GM12891 (cell line): Measurements from ENCODE around the gene PRKCE.

Experiments used
- POLR2A ChIP-seq: IDR thresholded peaks from 2 replicates; pipeline ENCODE4 v1.6.1; 2011; ENCODE audit warnings: low read depth, low read length, control low read depth
- POLR2AphosphoS5 ChIP-seq: IDR thresholded peaks from 2 replicates; pipeline ENCODE4 v1.6.1; 2011; ENCODE audit warnings: low read depth, low read length, control low read depth
- SPI1 ChIP-seq: IDR thresholded peaks from 2 replicates; pipeline ENCODE4 v1.6.1; 2011; ENCODE audit warnings: low read depth, low read length, control low read depth

DNA sequence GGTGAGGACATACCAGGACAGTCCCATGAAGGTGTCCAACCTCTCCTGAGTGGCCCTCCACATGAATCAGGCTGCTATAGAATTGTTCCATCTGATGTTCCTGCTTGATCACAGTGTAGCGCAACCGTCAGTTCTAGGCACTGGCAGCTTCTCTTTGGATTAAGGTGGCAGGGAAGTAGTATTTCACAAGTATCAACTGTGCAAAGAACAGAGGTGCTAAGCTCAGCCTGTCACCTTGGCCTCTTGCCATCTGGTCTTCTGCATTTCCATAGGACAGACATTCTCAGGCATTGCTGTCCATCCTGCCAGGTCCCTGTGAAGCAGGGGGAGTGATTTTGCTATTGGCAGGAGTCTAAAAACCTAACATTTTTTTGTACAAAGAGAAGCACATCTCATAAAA is 463.5 kb downstream of the PRKCE start:
- TF ChIP-seq POLR2AphosphoS5 = no peak
- no peak for TF ChIP-seq POLR2A
- no peak for TF ChIP-seq SPI1
